Esophagus muscularis mucosa (tissue), 3 donors: ENCODE results near the gene PRDM16.

Source experiments
- CTCF ChIP-seq, 3 experiments: fragments of 200-600 bp in 2 of 3; fragments of 450-650 bp in 1 of 3; sonication (generic) in 2 of 3; IDR thresholded peaks; one replicate each; pipeline ENCODE4 v1.5.1; 2017 to 2019; ENCODE audit warnings: antibody characterized with exemption in 3 of 3, mild to moderate bottlenecking in 2 of 3, moderate library complexity in 1 of 3
- POLR2A ChIP-seq: fragments of 450-650 bp; IDR thresholded peaks from one replicate; pipeline ENCODE4 v1.6.1; 2017; ENCODE audit warnings: antibody characterized with exemption, moderate library complexity, mild to moderate bottlenecking, low read depth
- POLR2AphosphoS5 ChIP-seq, 2 donors: sonication (generic); formaldehyde crosslinking; IDR thresholded peaks; one replicate each; pipeline ENCODE4 v1.6.1; 2017; ENCODE audit warnings: antibody characterized with exemption in 2 of 2

GRCh38 chr1:3209201-3209600, 140.2 kb downstream of the PRDM16 start:
- TF ChIP-seq POLR2AphosphoS5 (IDR thresholded peaks at IDR 0.05): no peak
- no peak for TF ChIP-seq CTCF (IDR thresholded peaks at IDR 0.05)
- no peak for TF ChIP-seq POLR2A
